H1 (cell line): ENCODE measurements around the gene FOXK1. TPM values are rescaled to one million over a fixed set of nuclear protein-coding genes. Genes with fewer than 3 reads are reported as not detected.

Experiments
- CBX5 ChIP-seq: fragments of 300-800, 300-1000 bp; sonication (generic); IDR thresholded peaks from 2 replicates; pipeline ENCODE4 v1.7.1; 2016; ENCODE audit warnings: antibody characterized with exemption, low read length, low read depth
- CREB1 ChIP-seq: IDR thresholded peaks from 2 replicates; pipeline ENCODE4 v1.6.1; 2012; ENCODE audit warnings: inconsistent platforms
- FOSL1 ChIP-seq: IDR thresholded peaks from 2 replicates; pipeline ENCODE4 v1.6.1; 2011; ENCODE audit warnings: mild to moderate bottlenecking, low read depth, low read length, moderate library complexity; ENCODE audit not compliant: insufficient read depth
- HDAC6 ChIP-seq: IDR thresholded peaks from one replicate; pipeline ENCODE4 v1.7.1; 2012; ENCODE audit warnings: low read depth, mild to moderate bottlenecking, inconsistent platforms, low read length, moderate library complexity
- SP1 ChIP-seq: IDR thresholded peaks from 2 replicates; pipeline ENCODE4 v1.6.1; 2011; ENCODE audit warnings: low read depth, low read length
- TAF7 ChIP-seq: optimal IDR thresholded peaks from 2 replicates; pipeline ENCODE3; 2011; ENCODE audit warnings: low read depth, mild to moderate bottlenecking, inconsistent platforms, low read length, moderate library complexity, borderline replicate concordance
- TEAD4 ChIP-seq: IDR thresholded peaks from 2 replicates; pipeline ENCODE4 v1.6.1; 2012; ENCODE audit warnings: low read depth, low read length, inconsistent platforms, mixed read lengths
- YY1 ChIP-seq: IDR thresholded peaks from 2 replicates; pipeline ENCODE4 v1.6.1; 2011; ENCODE audit warnings: low read depth, mild to moderate bottlenecking, low read length
- polyA plus RNA-seq, 7 experiments: library from polyadenylated mRNA; depleted of rRNA in 3 of 7; stranded (reverse) in 5 of 7; unstranded in 2 of 7; fragments of >200 nt in 5 of 7; fragments of 200-250 nt in 2 of 7; gene quantifications; 1 replicate in 5 of 7; 2 replicates in 1 of 7; 4 replicates in 1 of 7; pipeline versions ENCODE4 v1.2.1 to v1.2.3, GENCODE V29; 2011 to 2013; ENCODE audit warnings: missing spikeins in 2 of 7, mixed read lengths in 2 of 7
- total RNA-seq: library from RNA; stranded (reverse); fragmentation: NEBNext Ultra II Directional; extraction: Animal tissue kit (Norgen Biotek cat#: 25700); gene quantifications from 2 replicates; pipeline ENCODE4 v1.2.1, GENCODE V29; 2021

Gene FOXK1
- total and polyA plus RNA-seq, 2 of the 8 experiments (the other 6 are each of a cell fraction or from before 2014, with no cell fraction given) = 2.0 to 8.5 TPM

GRCh38 chr7:4657640-4658417, 24.3 kb upstream of the FOXK1 start (continued):
- TF ChIP-seq FOSL1 = no peak
- TF ChIP-seq CREB1 = no peak
- TF ChIP-seq HDAC6 = no peak
- TF ChIP-seq SP1 = no peak
- TF ChIP-seq TAF7 = no peak
- TF ChIP-seq CBX5 = no peak
- TF ChIP-seq TEAD4 = no peak
- no peak for TF ChIP-seq YY1
